NCI-H82 treated with DMSO at 0.1 percent for 48 hours (cell line): Measurements from ENCODE around the gene R3HCC1L.
"Not testable (repeated sequence)": the region's sequence is repeated elsewhere in the genome, so short reads cannot be mapped to it uniquely, and the experiment has no call there.

ENCODE experiments used
- DNase-seq: peaks from one replicate; lab custom pipeline; 2025; ENCODE audit not compliant: unreplicated experiment; lab: John Stamatoyannopoulos, UW

R3HCC1L gene

DNA sequence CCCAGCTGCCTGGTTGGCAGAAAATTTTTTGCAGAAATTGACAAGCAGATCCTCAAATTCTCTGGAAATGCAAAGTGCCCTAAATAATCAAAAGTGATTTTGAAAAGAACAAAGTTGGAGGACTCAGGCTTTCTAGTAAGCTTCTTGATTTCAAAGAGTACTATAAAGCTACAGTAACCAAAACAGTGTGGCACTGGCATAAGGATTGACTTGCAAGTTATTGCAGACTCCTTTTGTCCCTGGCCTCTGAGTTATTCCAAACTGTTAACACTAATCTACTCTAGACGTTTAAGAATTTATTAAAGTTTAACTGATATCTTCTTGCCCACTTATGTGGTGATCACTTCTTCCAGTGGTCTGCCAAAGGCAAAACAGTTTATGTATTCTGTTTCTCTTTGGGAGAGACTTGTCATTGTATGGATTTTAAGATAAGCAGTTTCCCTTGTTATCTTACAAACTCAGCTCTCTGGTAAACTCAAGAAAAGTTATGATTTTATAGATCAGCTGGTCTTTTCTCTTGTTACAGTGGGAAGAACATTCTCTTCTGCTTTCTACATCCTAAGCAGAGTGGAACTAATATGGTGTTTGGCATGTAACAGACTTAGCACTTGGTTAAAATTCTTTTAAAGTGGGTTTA is 92.2 kb downstream of the R3HCC1L start:
- DNase-seq, result no peak

DNA sequence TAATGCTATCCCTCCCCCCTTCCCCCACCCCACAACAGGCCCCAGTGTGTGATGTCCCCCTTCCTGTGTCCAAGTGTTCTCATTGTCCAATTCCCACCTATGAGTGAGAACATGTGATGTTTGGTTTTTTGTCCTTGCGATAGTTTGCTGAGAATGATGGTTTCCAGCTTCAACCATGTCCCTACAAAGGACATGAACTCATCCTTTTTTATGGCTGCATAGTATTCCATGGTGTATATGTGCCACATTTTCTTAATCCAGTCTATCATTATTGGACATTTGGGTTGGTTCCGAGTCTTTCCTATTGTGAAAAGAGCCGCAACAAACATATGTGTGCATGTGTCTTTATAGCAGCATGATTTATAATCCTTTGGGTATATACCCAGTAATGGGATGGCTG is 93.3 kb downstream of the R3HCC1L start:
- DNase-seq, result not testable (repeated sequence)

DNA sequence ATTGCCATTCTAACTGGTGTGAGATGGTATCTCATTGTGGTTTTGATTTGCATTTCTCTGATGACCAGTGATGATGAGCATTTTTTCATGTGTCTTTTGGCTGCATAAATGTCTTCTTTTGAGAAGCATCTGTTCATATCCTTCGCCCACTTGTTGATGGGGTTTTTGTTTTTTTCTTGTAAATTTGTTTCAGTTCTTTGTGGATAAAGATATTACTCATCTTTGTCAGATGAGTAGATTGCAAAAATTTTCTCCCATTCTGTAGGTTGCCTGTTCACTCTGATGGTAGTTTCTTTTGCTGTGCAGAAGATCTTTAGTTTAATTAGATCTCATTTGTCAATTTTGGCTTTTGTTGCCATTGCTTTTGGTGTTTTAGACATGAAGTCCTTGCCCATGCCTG is 93.8 kb downstream of the R3HCC1L start:
- not testable (repeated sequence) for DNase-seq

DNA sequence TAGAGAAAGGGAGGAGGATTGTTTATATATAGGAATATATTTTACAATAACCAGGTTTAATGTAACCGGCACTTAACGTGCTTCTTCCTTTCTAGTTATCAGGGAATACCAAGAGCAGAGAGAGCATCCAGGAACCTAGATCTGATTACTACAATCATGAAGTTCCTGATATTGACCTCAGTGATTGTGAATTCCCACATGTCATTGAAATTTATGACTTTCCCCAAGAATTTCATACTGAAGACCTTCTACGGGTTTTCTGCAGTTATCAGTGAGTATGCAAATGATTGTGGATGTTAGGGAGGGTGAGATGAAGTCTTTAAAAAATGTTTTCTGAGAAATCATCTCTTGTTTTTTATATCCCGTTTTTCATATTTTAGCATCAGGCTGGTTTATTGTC is 97.0 kb downstream of the R3HCC1L start:
- DNase-seq, result no peak

DNA sequence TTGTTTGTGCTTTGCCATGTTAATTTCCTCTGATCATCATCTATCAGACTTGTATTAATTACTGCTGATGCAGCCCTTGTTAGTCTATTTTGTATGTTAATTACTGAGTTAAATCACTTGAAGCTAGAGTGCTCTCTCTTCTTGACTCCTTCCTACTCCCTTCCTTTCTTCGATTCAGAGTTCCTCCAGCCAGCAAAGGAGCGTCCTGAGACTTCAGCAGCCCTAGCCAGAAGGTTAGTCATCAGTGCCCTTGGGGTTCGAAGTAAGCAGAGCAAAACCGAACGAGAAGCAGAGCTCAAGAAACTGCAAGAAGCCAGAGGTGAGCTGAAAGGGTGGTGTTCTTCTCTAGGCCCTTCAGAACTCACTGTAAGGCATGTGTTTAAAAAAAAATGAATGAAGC is 101.4 kb downstream of the R3HCC1L start:
- DNase-seq, result no peak

DNA sequence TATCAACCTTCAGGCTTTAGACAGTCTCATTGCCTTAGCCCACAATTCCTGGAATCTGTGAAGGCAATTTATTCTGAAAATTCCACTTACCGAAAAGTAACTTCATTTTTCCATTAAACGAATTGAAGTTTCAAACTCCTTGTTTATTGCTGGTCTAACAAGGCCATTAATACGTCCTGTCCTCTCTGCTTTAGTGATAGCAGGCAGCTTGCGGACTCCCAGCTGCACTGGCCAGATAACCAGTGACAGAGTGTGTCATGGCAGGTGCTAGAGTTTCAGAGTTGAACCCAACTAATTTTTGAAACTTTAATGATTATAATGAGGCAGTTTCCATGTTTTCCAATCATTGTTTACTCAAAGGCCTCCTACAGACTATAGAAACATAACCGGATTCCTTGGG is 102.4 kb downstream of the R3HCC1L start:
- no peak for DNase-seq

DNA sequence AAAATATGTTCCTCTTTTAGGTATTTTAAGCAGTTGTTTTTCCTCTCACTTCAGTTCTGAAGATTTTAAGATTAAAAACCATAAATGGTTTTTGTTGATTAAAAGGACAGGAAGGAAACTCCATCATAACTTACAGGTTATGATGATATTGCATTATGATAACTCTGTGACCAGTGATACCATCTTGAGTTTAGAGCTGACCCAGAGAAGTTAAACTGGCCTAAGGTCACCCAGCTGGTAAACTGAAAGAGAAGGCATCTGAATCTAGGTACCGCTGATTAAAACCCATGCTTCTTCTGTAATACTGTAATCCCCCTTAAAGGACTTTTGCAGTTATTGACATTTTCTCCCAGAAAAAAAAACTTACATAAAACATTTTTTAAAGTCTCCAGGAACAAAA is 103.9 kb downstream of the R3HCC1L start:
- no peak for DNase-seq

DNA sequence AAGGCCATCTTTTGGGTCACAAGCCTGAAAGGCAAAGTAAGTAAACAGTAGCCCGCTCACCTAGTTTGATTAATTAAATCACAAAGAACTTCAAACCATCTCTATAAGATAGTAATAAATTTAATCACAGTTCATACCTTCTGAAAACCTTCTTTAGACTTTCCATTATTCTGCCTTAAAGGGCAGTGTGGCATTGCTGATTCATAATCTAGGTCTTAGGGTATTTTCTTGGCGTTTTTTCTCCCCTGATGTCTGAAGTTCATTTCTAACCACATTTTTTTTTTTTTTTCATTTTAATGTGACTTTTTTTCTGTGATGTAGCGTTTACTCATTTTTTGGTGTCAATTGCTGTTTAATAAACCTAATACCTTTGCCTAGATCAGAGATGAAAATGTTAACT is 106.1 kb downstream of the R3HCC1L start:
- DNase-seq, result no peak

DNA sequence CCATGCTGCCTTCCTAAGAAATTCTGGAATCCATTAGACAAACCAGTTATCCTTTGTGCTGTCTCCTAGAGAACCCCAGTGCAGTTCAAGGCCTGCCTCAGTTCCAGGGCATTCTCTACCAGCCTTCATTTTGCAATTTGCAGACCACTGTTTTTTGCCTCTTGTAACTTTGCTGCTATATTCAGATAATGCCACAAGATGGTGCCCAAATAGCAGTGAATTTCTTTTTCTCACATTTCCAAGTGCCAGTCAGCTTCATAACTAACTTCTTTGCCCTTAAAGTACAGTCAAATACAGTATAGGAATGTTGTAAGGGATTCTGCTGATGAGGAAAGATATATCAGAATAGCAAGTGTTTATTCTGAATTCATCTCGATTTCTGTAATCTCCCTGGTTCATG is 108.4 kb downstream of the R3HCC1L start:
- no peak for DNase-seq

DNA sequence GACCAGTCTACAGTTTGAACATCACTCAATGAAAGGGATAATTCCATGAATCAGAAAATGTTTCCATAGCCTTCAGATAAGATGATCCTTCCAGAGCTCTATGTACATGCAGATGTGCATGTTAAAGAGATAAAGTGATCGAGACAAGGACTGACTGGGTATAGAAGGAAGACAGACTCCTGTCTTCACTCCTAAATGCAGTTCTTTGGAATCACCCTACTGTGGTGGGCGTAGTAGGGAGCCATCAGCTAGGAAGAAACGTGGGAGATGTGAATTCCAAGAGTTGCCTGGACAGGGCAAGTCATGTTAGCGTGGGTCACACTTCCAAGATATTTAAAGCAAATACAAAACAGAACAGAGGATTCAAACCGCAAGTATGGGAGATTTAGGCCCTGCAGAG is 109.7 kb downstream of the R3HCC1L start:
- DNase-seq, result no peak

DNA sequence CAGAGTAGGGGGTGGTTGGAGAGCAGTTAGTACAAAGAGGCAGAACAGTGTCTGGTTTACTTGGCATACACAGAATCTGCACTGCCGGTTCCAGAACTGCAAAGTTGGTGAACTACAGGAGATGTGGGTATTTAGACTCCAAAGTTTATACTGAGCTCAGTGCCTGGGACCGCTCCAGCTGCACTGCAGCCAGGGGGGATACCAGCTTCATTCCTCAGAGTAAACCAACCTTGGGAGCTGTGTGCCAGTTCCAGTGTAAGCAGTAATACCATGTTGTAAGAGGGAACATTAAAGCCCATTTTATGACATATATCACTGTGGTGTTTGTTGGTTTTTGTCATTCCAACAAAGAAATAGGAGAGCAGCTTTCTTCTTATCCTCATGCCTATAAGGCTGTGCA is 110.1 kb downstream of the R3HCC1L start:
- DNase-seq, result no peak

DNA sequence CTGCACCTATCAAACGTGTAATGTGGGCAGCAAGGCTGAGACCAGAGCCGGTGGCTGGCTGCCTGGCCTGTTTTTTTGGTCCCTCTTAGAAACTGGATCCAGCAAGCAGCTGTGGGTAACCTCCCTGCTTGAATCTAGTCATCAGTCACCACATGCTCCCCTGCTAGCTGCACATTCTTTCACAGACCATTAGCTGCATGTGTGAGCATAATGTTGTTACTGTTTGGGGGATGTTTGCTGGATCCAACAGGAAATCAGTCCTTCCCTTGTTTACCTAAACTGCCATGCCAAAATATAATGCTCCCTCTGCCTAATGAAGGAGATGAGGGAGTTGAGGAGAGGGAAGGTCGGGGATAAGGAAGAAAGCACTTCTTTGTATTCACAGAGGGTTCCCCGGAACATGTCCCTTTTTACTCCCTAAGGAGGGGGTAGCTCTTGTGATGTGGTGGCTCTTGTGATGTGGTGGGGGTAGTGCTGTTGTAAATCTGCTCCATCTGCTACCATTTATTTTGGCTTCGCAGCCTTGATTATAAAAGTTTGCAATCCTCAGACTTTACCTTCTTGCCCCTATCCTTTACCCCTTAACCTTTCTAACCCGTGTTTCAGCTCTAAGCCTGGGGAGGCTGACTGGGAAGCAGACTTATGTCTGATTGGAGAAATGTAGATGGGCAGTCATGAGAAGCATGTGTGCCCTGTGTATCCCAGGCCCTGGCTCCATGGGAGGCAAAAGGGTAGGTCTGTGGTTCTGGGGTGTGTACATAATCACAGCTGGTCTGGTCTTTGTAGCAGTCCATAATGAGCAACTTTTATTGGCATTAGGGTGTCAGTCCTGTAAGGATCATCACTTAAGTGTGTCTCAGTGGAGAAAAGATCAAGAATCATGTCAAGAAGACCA is 112.7 kb downstream of the R3HCC1L start:
- DNase-seq, result no peak

DNA sequence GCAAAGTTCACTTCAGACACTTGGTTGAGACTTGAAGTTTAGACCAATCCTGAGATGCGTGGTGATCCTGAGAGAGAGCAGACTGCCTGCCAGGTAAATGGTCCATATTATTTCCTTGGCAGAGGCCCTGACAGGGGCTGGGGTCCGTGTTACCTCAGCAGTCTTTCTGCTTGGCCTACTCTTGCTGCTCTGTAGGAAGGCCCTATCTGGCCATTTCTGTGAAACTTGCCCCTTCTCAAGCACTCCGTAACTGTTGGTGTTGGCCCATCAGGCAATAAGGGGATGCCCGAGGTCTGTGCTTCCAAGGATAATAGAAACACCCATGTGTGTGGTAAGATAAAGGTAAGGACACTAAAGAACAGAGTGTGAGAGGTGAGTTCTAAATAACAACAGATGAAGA is 113.6 kb downstream of the R3HCC1L start:
- DNase-seq, result no peak

DNA sequence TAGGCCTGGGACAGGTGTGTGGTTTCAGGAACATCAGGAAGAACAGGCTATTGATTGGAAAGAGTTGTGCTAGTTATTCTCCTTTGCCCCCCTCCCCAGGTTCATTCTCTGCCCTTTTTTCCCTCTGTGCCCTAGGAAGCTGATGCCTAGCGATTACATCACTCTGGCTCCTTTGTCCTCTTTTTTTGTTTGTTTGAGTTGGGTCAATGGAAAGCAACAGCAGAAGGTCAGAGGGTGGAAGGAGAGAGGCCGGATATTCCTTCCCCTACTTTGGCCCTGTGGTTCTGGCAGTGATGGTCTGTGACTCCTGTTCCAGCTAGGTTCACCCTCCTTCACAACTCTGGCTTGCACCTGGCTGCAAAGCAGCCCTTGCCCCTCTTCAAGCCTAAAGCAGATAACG is 114.7 kb downstream of the R3HCC1L start:
- DNase-seq, result no peak

DNA sequence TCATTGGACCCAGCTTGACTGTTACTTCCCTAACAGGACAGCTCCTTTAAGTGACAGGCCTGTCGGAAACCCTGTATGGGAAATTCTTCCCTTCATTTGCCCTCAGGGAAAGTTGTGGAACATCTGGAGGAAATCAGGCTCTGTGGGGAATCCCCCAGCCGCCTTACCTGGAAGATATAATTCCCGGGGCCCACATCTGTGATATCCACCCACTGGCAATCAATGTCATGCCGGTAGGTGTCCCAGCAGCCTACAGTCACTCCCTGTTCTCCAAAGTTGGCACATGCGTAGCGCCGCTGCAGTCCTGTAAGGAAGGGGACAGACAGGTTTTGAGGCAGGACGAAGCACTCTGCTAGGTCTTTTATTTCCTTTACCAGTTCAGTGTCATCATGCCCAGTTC is 116.9 kb downstream of the R3HCC1L start:
- DNase-seq, result no peak

DNA sequence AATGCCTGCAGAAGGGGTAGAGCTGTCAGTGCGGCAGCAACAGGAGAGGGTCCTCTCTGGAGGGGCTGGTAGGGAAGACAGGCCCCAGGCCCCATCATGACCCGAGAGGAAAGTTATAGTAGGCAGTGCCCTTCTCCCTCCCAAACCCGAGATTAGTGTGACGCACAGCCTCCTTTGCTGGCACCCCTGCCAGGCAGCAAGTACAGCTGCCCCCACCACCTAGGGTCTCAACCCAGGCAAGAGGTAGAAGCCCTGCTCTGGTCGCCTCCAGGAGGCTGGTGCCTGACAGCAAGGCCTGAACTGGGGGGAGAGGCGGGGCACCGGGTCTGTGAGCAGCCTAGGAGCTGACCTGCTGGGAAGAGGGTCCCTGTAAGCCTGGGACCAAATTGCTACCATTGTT is 118.0 kb downstream of the R3HCC1L start:
- DNase-seq, result no peak

DNA sequence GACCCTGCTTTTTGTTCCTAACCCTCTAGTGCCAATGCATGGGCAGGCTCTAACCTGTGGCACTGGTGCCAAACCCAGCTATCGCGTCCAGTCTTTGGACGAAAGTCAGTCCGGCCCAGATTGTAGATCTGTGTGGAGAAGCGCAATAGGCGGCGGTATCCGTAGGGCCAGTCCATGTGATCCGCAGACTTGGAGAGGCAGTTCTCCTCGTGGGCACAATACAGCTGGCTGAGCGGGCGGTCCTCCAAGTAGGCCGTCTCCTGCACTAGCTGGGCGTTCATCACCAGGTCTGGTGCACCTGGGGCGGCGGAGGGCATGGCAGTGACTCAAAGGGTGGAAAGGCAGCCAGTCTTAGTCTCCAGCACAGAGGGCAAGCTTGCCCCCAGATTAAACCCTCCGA is 119.0 kb downstream of the R3HCC1L start:
- no peak for DNase-seq

DNA sequence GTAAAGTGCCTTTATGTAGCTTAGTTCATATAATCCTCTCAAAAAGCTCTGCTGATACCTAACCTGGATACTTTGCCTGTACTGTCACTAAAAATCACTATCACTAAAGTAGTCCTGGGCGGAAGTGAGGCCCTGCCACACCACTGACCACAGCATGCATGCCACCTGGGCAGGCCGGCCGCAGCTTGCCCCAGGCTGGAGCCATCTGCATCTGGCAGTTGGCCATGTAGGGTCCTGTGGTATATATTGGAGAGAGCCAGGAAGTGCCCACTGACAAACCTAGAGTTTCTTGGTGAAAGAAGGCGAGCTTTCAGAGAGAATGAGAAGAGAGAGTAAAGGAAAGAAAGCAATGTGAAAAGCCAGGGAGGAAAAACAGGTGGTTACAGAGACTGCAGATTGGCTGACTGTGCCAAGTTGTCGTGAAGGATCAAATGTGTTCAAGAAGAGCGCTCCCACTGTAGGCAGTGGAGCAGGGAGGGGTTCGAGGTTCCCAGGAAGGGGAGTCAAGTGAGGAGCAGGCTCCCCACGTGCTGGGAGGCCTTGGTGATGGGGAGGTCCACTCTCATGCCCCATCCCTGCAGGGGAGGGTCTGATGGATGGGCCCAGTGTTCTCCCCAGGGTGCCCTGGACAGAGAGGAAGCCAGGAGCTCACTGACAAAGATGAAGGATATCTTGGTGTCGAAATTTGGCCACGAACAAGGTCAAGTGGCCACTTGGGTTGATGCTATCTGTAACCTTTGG is 119.9 kb downstream of the R3HCC1L start:
- DNase-seq, result no peak

DNA sequence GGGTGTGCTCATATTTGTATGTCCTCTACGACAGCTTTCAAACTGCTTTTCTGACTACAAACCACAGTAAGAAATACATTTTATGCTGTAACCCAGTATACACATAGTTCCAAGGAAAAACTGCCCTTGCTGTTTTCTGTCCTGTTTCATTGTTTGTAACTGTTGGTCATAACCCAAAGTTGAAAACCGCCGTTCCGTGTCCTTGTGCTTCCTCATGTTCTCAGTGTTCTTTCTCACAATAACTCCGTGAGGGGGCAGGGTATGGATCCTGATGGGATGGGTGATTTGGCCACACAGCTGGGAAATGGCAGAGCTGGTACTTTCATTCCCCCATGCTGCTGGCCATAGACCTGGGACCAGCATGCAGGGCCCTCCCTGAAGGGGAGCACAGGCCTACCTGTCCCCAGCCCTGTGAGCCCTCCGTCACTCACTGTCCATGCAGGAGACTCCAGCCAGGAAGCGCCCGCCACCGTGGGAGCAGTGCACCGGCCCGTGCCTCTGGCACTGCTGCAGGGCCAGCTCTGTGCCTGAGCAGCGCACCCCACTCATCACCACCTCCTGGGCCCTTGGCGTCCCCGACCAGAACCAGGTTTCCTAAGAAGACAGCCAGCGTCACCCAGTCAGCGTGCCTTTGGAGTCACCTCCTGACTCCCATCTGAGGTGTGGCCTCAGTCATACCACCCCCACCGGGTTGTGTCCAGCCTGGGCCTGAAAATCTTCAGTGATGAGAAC is 120.9 kb downstream of the R3HCC1L start:
- no peak for DNase-seq

DNA sequence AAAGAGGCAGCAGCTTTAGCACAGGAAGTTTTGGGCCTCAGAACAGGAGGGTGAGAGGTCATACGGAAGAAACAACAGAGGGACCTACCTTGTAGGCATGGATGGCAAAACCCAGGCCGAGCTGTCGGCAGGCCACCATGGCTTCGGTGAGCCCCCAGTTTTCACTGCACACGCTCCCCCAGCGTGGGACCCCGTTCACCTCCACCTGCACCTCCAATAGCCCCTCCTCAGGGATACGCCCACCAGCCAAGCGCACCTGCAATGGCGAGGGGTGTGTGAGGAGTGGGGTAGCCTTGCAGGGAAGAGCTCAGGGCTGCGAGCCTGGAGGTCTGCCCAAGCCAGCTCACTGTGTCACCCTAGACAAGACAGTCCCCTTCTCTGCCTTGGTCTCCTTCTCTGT is 122.2 kb downstream of the R3HCC1L start:
- DNase-seq, result no peak

DNA sequence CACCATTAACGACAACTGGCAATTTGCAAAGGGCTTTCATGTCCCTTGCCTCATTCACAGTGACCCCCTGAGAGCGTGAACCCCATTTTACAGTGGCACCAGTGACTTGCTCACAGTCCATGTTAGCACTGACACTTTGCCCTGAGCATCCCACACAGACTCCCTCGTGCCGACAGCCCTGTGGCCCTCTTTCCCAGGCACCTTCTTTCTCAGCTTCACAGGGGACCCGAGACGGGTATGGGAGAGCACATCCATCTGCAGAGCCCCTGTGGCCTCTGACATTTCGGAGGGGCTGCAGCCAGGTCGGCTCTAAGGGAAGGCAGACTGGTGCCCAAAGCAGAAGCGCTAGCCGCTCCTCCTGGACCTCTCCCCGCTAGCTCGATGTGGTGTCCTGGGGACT is 122.7 kb downstream of the R3HCC1L start:
- DNase-seq, result no peak
